IMR-90 (cell line): ENCODE measurements around the gene TMPRSS6. TPM values are rescaled to one million over a fixed set of nuclear protein-coding genes. Genes with fewer than 3 reads are reported as not detected.

Experiments used
- ATAC-seq: fragments of 200-7000 bp; cut with Tn5 transposase; 2 replicates; pipeline ENCODE4 v1.9.1; 2020; ENCODE audit warnings: low read depth, mild to moderate bottlenecking, moderate library complexity
- BruUV-seq: library from RNA; stranded (reverse); fragments of 400-500 nt; replicated peaks from 2 replicates; lab custom pipeline; 2021; lab: Mats Ljungman, UMichigan
- CTCF ChIA-PET: fragments of 300-600 bp; formaldehyde crosslinking; extraction: SDS; loops from one replicate; lab custom pipeline; 2021; ENCODE audit warnings: antibody characterized with exemption; lab: Yijun Ruan, JAX
- POLR2A ChIA-PET: fragments of 300-600 bp; sonication (Branson Sonifier 250); formaldehyde crosslinking; loops from one replicate; lab custom pipeline; 2022; ENCODE audit warnings: antibody characterized with exemption; ENCODE audit not compliant: unreplicated experiment; lab: Charles Lee
- DNase-seq: peaks from one replicate; pipeline ENCODE4 v3.0.0; 2013
- H2AFZ ChIP-seq: replicated peaks from 2 replicates; pipeline ENCODE3; 2013; ENCODE audit warnings: low read length, mild to moderate bottlenecking; ENCODE audit not compliant: poor library complexity
- H2AK5ac ChIP-seq: 2 replicates; pipeline ENCODE4 v1.6.1; 2013; ENCODE audit warnings: low read depth, low read length, inconsistent platforms
- H2AK9ac ChIP-seq: replicated peaks from 2 replicates; pipeline ENCODE3; 2013; ENCODE audit warnings: mild to moderate bottlenecking, low read depth, low read length, moderate library complexity; ENCODE audit not compliant: poor library complexity
- H2BK120ac ChIP-seq: 2 replicates; pipeline ENCODE4 v1.6.1; 2013; ENCODE audit warnings: low read depth, low read length, inconsistent platforms
- H2BK15ac ChIP-seq: 3 replicates; pipeline ENCODE4 v1.6.1; 2013; ENCODE audit warnings: low read depth, low read length, inconsistent platforms
- H2BK20ac ChIP-seq: 2 replicates; pipeline ENCODE4 v1.6.1; 2013; ENCODE audit warnings: low read depth, mild to moderate bottlenecking, inconsistent platforms, low read length, moderate library complexity
- H2BK5ac ChIP-seq: 2 replicates; pipeline ENCODE4 v1.6.1; 2013; ENCODE audit warnings: mild to moderate bottlenecking, low read depth, low read length, inconsistent platforms; ENCODE audit not compliant: poor library complexity, severe bottlenecking
- H3K14ac ChIP-seq: replicated peaks from 2 replicates; pipeline ENCODE4 v1.6.1; 2013; ENCODE audit warnings: low read depth, low read length, inconsistent platforms
- H3K18ac ChIP-seq: 2 replicates; pipeline ENCODE4 v1.6.1; 2013; ENCODE audit warnings: low read depth, low read length, control low read depth
- H3K23ac ChIP-seq: 2 replicates; pipeline ENCODE4 v1.6.1; 2013; ENCODE audit warnings: low read depth, low read length, inconsistent platforms
- H3K27ac ChIP-seq: 2 replicates; pipeline ENCODE4 v1.5.1; 2013; ENCODE audit warnings: mild to moderate bottlenecking, control low read depth, low read length; ENCODE audit not compliant: insufficient read depth
- H3K27me3 ChIP-seq: 2 replicates; pipeline ENCODE4 v1.6.1; 2013; ENCODE audit warnings: low read length; ENCODE audit not compliant: control insufficient read depth, insufficient read depth
- H3K36me3 ChIP-seq: 2 replicates; pipeline ENCODE4 v1.6.1; 2013; ENCODE audit warnings: low read length, mixed read lengths; ENCODE audit not compliant: control insufficient read depth, insufficient read depth
- H3K4ac ChIP-seq: 2 replicates; pipeline ENCODE4 v1.6.1; 2013; ENCODE audit warnings: low read depth, low read length, inconsistent platforms
- H3K4me1 ChIP-seq: 2 replicates; pipeline ENCODE4 v1.6.1; 2013; ENCODE audit warnings: low read length, mixed read lengths; ENCODE audit not compliant: control insufficient read depth, insufficient read depth
- H3K4me2 ChIP-seq: 2 replicates; pipeline ENCODE4 v1.6.1; 2013; ENCODE audit warnings: low read depth, mild to moderate bottlenecking, control low read depth, low read length, moderate library complexity
- H3K4me3 ChIP-seq: 2 replicates; pipeline ENCODE4 v1.5.1; 2013; ENCODE audit warnings: low read depth, mild to moderate bottlenecking, control low read depth, low read length, moderate library complexity; ENCODE audit not compliant: insufficient read depth
- H3K56ac ChIP-seq: 2 replicates; pipeline ENCODE4 v1.6.1; 2013; ENCODE audit warnings: low read length, inconsistent platforms; ENCODE audit not compliant: insufficient read depth; ENCODE audit errors: extremely low read depth
- H3K79me1 ChIP-seq, 2 experiments: 2 replicates each; pipeline ENCODE4 v1.6.1; 2013; ENCODE audit warnings: low read length in 2 of 2, inconsistent platforms in 1 of 2, low read depth in 1 of 2
- H3K9ac ChIP-seq: 2 replicates; pipeline ENCODE4 v1.6.1; 2013; ENCODE audit warnings: low read depth, low read length, control low read depth
- H3K9me1 ChIP-seq: 2 replicates; pipeline ENCODE4 v1.6.1; 2013; ENCODE audit warnings: low read length, inconsistent platforms; ENCODE audit not compliant: insufficient read depth
- H3K9me3 ChIP-seq: 2 replicates; pipeline ENCODE4 v1.6.1; 2013; ENCODE audit warnings: low read length; ENCODE audit not compliant: control insufficient read depth, insufficient read depth
- H4K20me1 ChIP-seq: 2 replicates; pipeline ENCODE4 v1.6.1; 2013; ENCODE audit warnings: low read length, inconsistent platforms; ENCODE audit not compliant: insufficient read depth
- H4K5ac ChIP-seq: 2 replicates; pipeline ENCODE4 v1.6.1; 2013; ENCODE audit warnings: mild to moderate bottlenecking, low read depth, low read length, control low read depth
- H4K8ac ChIP-seq, 2 experiments: 2 replicates each; pipeline ENCODE4 v1.6.1; 2013; ENCODE audit warnings: low read depth in 2 of 2, low read length in 2 of 2, control low read depth in 1 of 2, inconsistent platforms in 1 of 2
- H4K91ac ChIP-seq: 2 replicates; pipeline ENCODE4 v1.6.1; 2013; ENCODE audit warnings: low read depth, low read length, inconsistent platforms; ENCODE audit not compliant: insufficient read depth
- BHLHE40 ChIP-seq: fragments of 150-350 bp; IDR thresholded peaks from 2 replicates; pipeline ENCODE4 v1.6.1; 2016; ENCODE audit warnings: mild to moderate bottlenecking, low read depth, low read length
- CEBPB ChIP-seq: IDR thresholded peaks from 2 replicates; pipeline ENCODE4 v1.6.1; 2012; ENCODE audit warnings: low read depth, low read length, improper control_type of control experiment
- CHD1 ChIP-seq: IDR thresholded peaks from 2 replicates; pipeline ENCODE4 v1.6.1; 2012; ENCODE audit warnings: low read depth, low read length, improper control_type of control experiment
- CTCF ChIP-seq: conservative IDR thresholded peaks from 2 replicates; pipeline ENCODE4 v1.5.1; 2012; ENCODE audit warnings: mild to moderate bottlenecking, low read depth, low read length, improper control_type of control experiment
- ELK1 ChIP-seq: fragments of 150-350 bp; IDR thresholded peaks from 2 replicates; pipeline ENCODE4 v1.6.1; 2016; ENCODE audit warnings: low read depth, mild to moderate bottlenecking, low read length, moderate library complexity, borderline replicate concordance
- FOS ChIP-seq: fragments of 150-350 bp; IDR thresholded peaks from 2 replicates; pipeline ENCODE4 v1.6.1; 2016; ENCODE audit warnings: low read depth, low read length
- MAFK ChIP-seq: IDR thresholded peaks from 2 replicates; pipeline ENCODE4 v1.6.1; 2012; ENCODE audit warnings: low read depth, low read length, improper control_type of control experiment
- MAZ ChIP-seq: IDR thresholded peaks from 2 replicates; pipeline ENCODE4 v1.6.1; 2012; ENCODE audit warnings: low read depth, mild to moderate bottlenecking, low read length, improper control_type of control experiment, moderate library complexity, borderline replicate concordance
- MXI1 ChIP-seq: IDR thresholded peaks from 2 replicates; pipeline ENCODE4 v1.6.1; 2012; ENCODE audit warnings: low read depth, mild to moderate bottlenecking, low read length, moderate library complexity, borderline replicate concordance
- NFE2L2 ChIP-seq: fragments of 150-350 bp; IDR thresholded peaks from 2 replicates; pipeline ENCODE4 v1.6.1; 2016; ENCODE audit warnings: low read depth, mild to moderate bottlenecking, low read length
- POLR2A ChIP-seq: IDR thresholded peaks from 2 replicates; pipeline ENCODE4 v1.6.1; 2012; ENCODE audit warnings: mild to moderate bottlenecking, low read depth, low read length
- RAD21 ChIP-seq: IDR thresholded peaks from 2 replicates; pipeline ENCODE4 v1.6.1; 2012; ENCODE audit warnings: low read length, improper control_type of control experiment
- RCOR1 ChIP-seq: IDR thresholded peaks from 2 replicates; pipeline ENCODE4 v1.6.1; 2012; ENCODE audit warnings: mild to moderate bottlenecking, low read length, improper control_type of control experiment; ENCODE audit not compliant: insufficient replicate concordance
- SMC3 ChIP-seq: fragments of 150-350 bp; IDR thresholded peaks from 2 replicates; pipeline ENCODE4 v1.6.1; 2016; ENCODE audit warnings: low read depth, mild to moderate bottlenecking, antibody characterized with exemption, low read length, moderate library complexity
- USF2 ChIP-seq: fragments of 150-350 bp; IDR thresholded peaks from 2 replicates; pipeline ENCODE4 v1.6.1; 2017; ENCODE audit warnings: mild to moderate bottlenecking, antibody characterized with exemption, low read length, low read depth
- dilution Hi-C: fragments of 300-500 bp; cut with HindIII; formaldehyde crosslinking; loops from one replicate; pipeline ENCODE4 v1.14.3; 2018; ENCODE audit warnings: low sequenced_read_pairs; ENCODE audit not compliant: unreplicated experiment
- in situ Hi-C: fragments of 300-500 bp; cut with MboI; formaldehyde crosslinking; loops from 3 replicates; pipeline ENCODE4 v1.14.3; 2019; ENCODE audit warnings: low sequenced_read_pairs, inconsistent platforms, mixed read lengths
- intact Hi-C: fragments of 100-400 bp; cut with micrococcal nuclease; formaldehyde crosslinking; loops from 2 replicates; pipeline ENCODE4 v1.10.0; 2022
- polyA plus RNA-seq, 3 experiments: library from polyadenylated mRNA; depleted of rRNA; stranded (reverse); fragments of >200 nt; gene quantifications; 2 replicates each; pipeline ENCODE4 v1.2.3, GENCODE V29; 2012; ENCODE audit warnings: low replicate concordance in 1 of 3
- total RNA-seq: library from RNA; depleted of rRNA; stranded (reverse); fragments of >200 nt; gene quantifications from 2 replicates; pipeline ENCODE4 v1.2.3, GENCODE V29; 2012

Gene TMPRSS6
- total and polyA plus RNA-seq, 2 of the 4 experiments (the other 2 are of a cell fraction), result not detected

- Histone ChIP-seq H3K36me3 (no peaks in the 10 kb centered on the region), H4K5ac (no peak overlapping the region), H3K9me1 (no peaks in the 10 kb centered on the region), H3K14ac (no peak overlapping the region), H2BK120ac (no peak overlapping the region), H4K8ac (no peak overlapping the region), H2AK9ac (no peak overlapping the region), H3K4ac (no peak overlapping the region), H3K18ac (no peak overlapping the region), H4K20me1 (no peaks in the 10 kb centered on the region), H3K9me3 (peaks cover 4% of the 10 kb centered on the region), H4K91ac (no peak overlapping the region), H3K4me1 (no peaks in the 10 kb centered on the region), H2BK20ac (no peak overlapping the region), H2BK15ac (no peak overlapping the region), H3K27me3 (peaks cover 37% of the 10 kb centered on the region), H3K56ac (no peak overlapping the region), H3K23ac (no peak overlapping the region), H3K4me3 (no peak overlapping the region), H2AFZ (no peak overlapping the region), H3K27ac (no peak overlapping the region), H2BK5ac (no peak overlapping the region), H3K9ac (no peak overlapping the region), H3K4me2 (no peak overlapping the region), H2AK5ac (no peak overlapping the region), H3K79me1 (no peaks in the 10 kb centered on the region)
- intact Hi-C loops, result no loop called here
- DNase-seq (no peak), ATAC-seq (no peak)
- in situ Hi-C loops, result no loop called here
- ChIA-PET CTCF (no interaction called here), POLR2A (no interaction called here)
- dilution Hi-C loops, result no loop called here
- TF ChIP-seq RCOR1, result no peak
- TF ChIP-seq CTCF, result no peak
- TF ChIP-seq MAFK, result no peak
- no peak for TF ChIP-seq MAZ
- TF ChIP-seq MXI1, result no peak
- TF ChIP-seq ELK1, result no peak
- TF ChIP-seq RAD21, result no peak
- TF ChIP-seq USF2, result no peak
- TF ChIP-seq BHLHE40, result no peak
- no peak for TF ChIP-seq CEBPB
- no peak for TF ChIP-seq NFE2L2
- no peak for TF ChIP-seq SMC3
- no peak for TF ChIP-seq CHD1
- TF ChIP-seq FOS, result no peak
- no peak for TF ChIP-seq POLR2A
- no TSS peak for BruUV-seq
These were observed 41.2 kb upstream of the TMPRSS6 start for GRCh38 chr22:37150701-37151100.
